Parathyroid adenoma (tissue), 2 donors: Measurements from ENCODE around the gene PI16.
"Not testable (repeated sequence)": the region's sequence is repeated elsewhere in the genome, so short reads cannot be mapped to it uniquely, and the experiment has no call there.

ENCODE experiments used
- H2AFZ ChIP-seq: fragments of 300-600 bp; sonication (generic); one replicate; pipeline ENCODE4 v1.7.0; 2017; ENCODE audit warnings: antibody characterized with exemption, mild to moderate bottlenecking
- H3K27ac ChIP-seq: fragments of 300-600 bp; sonication (generic); one replicate; pipeline ENCODE4 v1.7.0; 2017
- H3K27me3 ChIP-seq: fragments of 300-600 bp; sonication (generic); one replicate; pipeline ENCODE4 v1.7.0; 2017; ENCODE audit warnings: low read length; ENCODE audit not compliant: control insufficient read depth, insufficient read depth
- H3K36me3 ChIP-seq: fragments of 300-600 bp; sonication (generic); one replicate; pipeline ENCODE4 v1.7.0; 2017; ENCODE audit warnings: low read length; ENCODE audit not compliant: control insufficient read depth, insufficient read depth
- H3K4me1 ChIP-seq: fragments of 300-600 bp; sonication (generic); one replicate; pipeline ENCODE4 v1.7.0; 2017; ENCODE audit warnings: control low read depth
- H3K4me2 ChIP-seq: fragments of 300-600 bp; sonication (generic); one replicate; pipeline ENCODE4 v1.7.0; 2017; ENCODE audit warnings: low read length
- H3K4me3 ChIP-seq: fragments of 300-600 bp; sonication (generic); one replicate; pipeline ENCODE4 v1.7.0; 2017; ENCODE audit warnings: low read depth, low read length
- H3K79me2 ChIP-seq: fragments of 300-600 bp; sonication (generic); one replicate; pipeline ENCODE4 v1.7.0; 2017; ENCODE audit warnings: control low read depth
- H3K9ac ChIP-seq: fragments of 300-600 bp; sonication (generic); one replicate; pipeline ENCODE4 v1.7.0; 2017; ENCODE audit warnings: mild to moderate bottlenecking
- H3K9me3 ChIP-seq: fragments of 300-600 bp; sonication (generic); one replicate; pipeline ENCODE4 v1.7.0; 2017; ENCODE audit warnings: low read length; ENCODE audit not compliant: control insufficient read depth
- CTCF ChIP-seq: fragments of 300-600 bp; sonication (generic); IDR thresholded peaks from one replicate; pipeline ENCODE4 v1.7.0; 2017; ENCODE audit warnings: antibody characterized with exemption, mild to moderate bottlenecking
- donor health status: primary hyperparathyroidism.

The PI16 gene

GRCh38 chr6:36938536-36938935 lies 16.0 kb upstream of the PI16 start:
- Histone ChIP-seq H3K9ac (no peak overlapping the region), H3K9me3 (no peaks in the 10 kb centered on the region), H3K4me1 (no peaks in the 10 kb centered on the region), H3K4me2 (no peak overlapping the region), H3K27ac (no peak overlapping the region), H3K4me3 (no peak overlapping the region), H3K27me3 (no peaks in the 10 kb centered on the region), H3K79me2 (no peaks in the 10 kb centered on the region), H3K36me3 (no peaks in the 10 kb centered on the region), H2AFZ (no peak overlapping the region)
- no peak for TF ChIP-seq CTCF

DNA sequence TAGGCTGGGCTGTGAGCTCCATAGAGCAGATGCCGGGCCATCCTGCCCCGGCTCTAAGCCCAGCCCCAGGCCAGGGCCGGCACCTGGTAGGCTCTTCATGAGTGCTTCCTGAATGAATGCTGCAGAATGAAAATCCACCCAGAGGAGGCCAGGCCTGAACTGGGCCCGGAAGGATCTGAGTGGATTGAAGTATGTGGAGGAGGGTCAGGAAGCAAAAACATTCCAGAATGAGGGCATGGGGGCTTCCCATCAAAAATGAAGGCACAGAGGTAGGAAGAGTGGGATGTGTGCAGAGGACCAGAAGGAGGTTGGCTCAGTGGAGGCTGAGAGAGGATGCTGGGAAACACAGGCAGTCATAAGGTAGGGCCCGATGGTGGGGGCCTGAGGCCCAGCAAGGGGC lies 15.5 kb upstream of the PI16 start:
- H3K4me2 ChIP-seq, H3K27me3 ChIP-seq, H2AFZ ChIP-seq, H3K4me3 ChIP-seq, H3K9ac ChIP-seq, H3K79me2 ChIP-seq, H3K4me1 ChIP-seq, H3K36me3 ChIP-seq, H3K27ac ChIP-seq, H3K9me3 ChIP-seq: not testable (repeated sequence)

DNA sequence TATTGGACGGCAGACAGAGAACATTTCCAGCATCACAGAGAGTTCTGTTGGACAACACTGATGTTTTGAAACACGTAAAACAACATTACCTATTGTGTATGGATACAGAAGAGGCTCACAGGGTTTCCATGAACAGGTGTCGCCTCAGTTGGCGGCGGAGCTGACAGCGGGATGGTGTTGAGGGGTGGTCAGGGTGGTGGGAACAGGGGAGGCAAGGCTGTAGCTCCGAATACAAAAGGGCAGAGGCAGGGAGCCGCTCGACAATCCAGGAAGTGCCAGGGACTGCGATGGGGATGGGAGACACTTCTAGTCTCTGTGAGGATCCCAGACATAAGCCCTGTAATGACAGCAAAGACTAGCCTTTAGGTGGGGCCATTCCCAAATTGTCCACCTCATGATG lies 14.5 kb upstream of the PI16 start:
- H3K4me1 ChIP-seq, result no peaks in the 10 kb centered on the region
- no peaks in the 10 kb centered on the region for H3K27me3 ChIP-seq
- no peak for TF ChIP-seq CTCF

DNA sequence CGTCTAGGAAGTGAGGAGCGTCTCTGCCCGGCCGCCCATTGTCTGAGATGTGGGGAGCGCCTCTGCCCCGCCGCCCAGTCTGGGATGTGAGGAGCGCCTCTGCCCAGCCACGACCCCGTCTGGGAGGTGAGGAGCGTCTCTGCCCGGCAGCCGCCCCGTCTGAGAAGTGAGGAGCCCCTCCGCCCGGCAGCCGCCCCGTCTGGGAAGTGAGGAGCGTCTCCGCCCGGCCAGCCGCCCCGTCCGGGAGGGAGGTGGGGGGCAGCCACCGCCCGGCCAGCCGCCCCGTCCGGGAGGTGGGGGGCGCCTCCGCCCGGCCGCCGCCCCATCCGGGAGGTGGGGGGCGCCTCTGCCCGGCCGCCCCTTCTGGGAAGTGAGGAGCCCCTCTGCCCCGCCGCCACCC lies 13.0 kb upstream of the PI16 start:
- H3K4me1 ChIP-seq, H3K4me2 ChIP-seq, H3K27ac ChIP-seq, H3K4me3 ChIP-seq, H3K36me3 ChIP-seq, H3K79me2 ChIP-seq, H3K27me3 ChIP-seq, H2AFZ ChIP-seq, H3K9ac ChIP-seq, H3K9me3 ChIP-seq: not testable (repeated sequence)

More for the DNA sequence above, 14.5 kb upstream of the PI16 start:
- no peak overlapping the region for H3K4me3 ChIP-seq
- H3K9me3 ChIP-seq, result no peaks in the 10 kb centered on the region
- H2AFZ ChIP-seq, result no peak overlapping the region
- no peak overlapping the region for H3K4me2 ChIP-seq
- H3K36me3 ChIP-seq, result no peaks in the 10 kb centered on the region
- no peak overlapping the region for H3K9ac ChIP-seq
- H3K79me2 ChIP-seq, result no peaks in the 10 kb centered on the region
- no peak overlapping the region for H3K27ac ChIP-seq

- not testable (repeated sequence) for H3K4me1 ChIP-seq, H3K9ac ChIP-seq, H3K9me3 ChIP-seq, H3K36me3 ChIP-seq, H3K79me2 ChIP-seq, H3K27me3 ChIP-seq, H3K4me3 ChIP-seq, H3K4me2 ChIP-seq, H3K27ac ChIP-seq, H2AFZ ChIP-seq
These were observed 12.2 kb upstream of the PI16 start for GRCh38 chr6:36942329-36942728.

DNA sequence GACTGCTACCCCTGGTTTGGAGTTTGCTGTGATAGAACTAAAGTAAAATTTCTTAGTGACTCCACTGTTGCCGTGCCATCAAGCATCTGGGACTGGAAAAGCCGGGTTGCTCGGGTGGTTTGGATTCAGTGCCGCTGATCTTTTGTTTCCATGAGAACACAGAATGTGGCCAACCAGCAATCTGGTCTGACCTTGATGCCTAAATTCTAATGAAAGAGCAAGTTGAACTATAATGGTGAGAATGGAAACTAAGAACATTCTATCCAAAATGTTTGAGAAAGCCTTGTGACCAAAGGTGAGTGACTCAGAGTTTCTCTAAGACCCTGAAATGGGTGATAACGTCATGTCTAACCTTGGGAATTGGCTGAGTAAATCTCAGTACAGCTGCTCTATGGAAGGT lies 9.9 kb upstream of the PI16 start:
- Histone ChIP-seq H3K36me3 (no peaks in the 10 kb centered on the region), H3K79me2 (no peaks in the 10 kb centered on the region), H3K27me3 (no peaks in the 10 kb centered on the region), H3K4me3 (no peak overlapping the region), H3K27ac (no peak overlapping the region), H2AFZ (peak overlapping the region; percentile 38), H3K4me2 (no peak overlapping the region), H3K9ac (no peak overlapping the region), H3K4me1 (no peaks in the 10 kb centered on the region), H3K9me3 (no peaks in the 10 kb centered on the region)
- TF ChIP-seq CTCF, result no peak
